Suppressor macrophage (primary cell): ENCODE measurements around the gene C12orf50.
"Not testable (repeated sequence)": the region's sequence is repeated elsewhere in the genome, so short reads cannot be mapped to it uniquely, and the experiment has no call there.

Experiments
- DNase-seq, 4 experiments: peaks; one replicate each; pipeline ENCODE4 v3.0.0-alpha.2; 2020 to 2022
- total RNA-seq, 17 experiments: gene quantifications; one replicate each; lab custom pipeline; 2026; ENCODE audit warnings: mixed read lengths in 6 of 17, inconsistent platforms in 3 of 17; lab: John Stamatoyannopoulos, UW

Gene C12orf50, protein sequence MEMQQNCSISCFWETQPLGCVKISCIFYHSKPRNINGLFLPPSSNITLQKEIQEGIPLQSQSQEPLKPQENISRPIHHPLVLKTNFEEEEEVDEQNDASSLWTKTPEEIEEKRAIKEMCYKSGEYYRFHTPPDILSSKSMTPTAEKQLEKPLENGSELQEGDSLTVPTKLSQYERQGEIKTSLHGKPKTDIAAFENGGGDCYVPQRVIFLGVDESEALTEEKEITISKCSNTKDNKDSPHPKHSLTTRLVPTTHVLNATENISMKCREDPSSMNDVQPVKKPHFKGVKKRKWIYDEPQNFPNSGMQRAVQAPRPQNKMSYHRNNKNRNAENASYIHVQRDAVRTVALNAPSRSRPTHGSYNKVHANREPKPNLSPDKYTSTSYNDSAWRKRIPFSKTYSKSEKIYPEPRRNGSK
- total RNA-seq, result 0 to 1.5 (median 0.04) reads per million in 17 experiments

DNA sequence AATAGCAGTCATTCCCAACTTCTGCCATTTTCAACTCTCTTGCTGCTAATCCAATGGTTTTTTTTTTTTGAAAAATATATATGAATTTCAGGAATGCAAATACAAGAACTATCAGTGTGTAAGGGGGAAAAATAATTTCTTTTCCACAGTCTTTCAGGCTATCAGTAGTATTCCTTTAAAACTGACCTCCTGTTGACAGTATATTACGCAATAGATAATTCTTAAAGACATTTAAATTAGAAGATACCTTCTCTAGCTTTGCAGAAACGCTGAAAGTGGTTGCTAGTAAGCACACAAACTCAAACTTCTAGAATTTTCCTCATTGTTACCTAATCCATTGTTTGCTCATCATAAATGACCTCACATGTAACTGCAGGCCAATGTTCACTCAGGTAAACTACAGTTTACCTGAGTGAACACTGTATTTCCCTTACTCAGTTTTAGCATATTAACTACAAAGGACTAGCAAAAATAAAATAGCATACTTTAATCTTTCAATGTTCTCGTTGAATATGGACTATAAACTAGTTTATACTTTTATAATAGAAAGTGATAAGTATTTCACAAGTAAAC, at the start of gene C12orf50:
C12orf50 (minus strand) TSS at position 309 of the 573 bp plus-strand sequence. CDS start 2,439 bp downstream, outside the sequence.
- DNase-seq, result no peak

DNA sequence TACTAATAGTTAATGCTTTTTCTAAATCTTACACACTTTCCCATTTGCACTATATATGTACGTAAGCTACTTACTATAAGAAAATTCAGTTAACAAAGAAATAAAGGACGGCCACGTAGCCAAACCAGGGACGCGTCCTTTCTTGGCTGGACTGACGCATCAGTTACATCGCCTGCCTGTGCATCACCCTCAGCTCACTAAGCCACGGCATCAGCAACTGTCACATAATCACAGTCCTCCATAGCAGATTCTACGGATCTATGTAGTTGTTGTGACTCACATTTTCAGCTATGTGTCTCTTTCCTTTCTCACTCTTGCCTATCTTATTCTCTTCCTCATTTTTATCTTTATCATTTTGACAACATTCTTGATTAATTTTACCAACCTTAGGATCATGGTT, 38.1 kb upstream of the C12orf50 start:
- DNase-seq, result no peak

DNA sequence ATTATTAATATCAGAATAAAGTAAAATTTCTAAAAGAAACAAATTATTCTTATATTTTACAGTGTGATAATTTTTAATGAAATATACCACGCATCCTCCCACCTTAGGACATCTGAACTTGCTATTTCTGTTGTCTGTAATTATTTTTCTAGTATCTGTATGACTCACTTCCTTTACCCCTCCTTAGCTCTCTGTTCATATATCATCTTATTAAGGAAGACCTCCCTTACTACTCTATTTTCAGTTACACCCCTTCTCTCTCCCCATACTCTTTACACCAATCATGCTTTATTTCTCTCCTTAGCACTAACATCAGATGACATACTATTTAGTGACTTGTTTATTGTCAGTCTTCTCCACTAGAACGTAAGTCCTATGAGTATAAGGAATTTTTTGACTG, 34.2 kb upstream of the C12orf50 start:
- no peak for DNase-seq

DNA sequence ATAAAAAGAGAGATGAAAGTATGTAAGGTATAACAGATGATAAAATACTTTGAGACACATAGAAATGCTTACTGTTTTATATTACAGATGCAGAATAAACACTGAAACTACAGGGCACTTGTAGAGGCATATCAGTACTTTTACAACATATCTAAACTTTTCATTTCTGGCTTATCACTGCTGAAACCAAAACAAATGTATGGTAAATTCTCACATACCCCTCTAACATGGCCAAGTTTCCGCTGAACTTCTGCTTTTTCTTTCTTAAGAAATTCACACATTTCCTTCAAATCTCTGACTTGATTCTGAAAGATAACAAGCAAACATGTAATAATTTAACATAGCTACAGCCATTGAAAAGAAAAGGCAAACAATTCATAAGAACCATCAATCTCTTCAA, 33.3 kb upstream of the C12orf50 start:
- DNase-seq, result peak in 1 of 4 experiments; percentile 10

DNA sequence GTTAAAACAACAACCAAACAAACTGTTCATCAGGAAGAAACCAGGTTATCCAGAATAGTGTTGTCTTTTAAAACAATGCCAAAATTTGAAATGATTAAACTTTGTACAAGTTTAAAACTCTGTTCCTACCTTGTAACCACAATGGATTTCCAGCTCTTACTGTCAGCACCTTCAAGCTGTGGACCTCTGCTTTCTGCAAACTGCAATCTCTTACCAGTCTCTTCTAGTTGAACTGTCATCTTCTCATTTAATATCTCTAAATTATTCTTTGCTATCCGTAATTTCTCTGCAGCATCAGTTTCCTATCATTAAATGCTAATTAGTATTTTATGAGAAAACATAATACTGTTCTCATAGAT, 29.5 kb upstream of the C12orf50 start:
- no peak for DNase-seq

DNA sequence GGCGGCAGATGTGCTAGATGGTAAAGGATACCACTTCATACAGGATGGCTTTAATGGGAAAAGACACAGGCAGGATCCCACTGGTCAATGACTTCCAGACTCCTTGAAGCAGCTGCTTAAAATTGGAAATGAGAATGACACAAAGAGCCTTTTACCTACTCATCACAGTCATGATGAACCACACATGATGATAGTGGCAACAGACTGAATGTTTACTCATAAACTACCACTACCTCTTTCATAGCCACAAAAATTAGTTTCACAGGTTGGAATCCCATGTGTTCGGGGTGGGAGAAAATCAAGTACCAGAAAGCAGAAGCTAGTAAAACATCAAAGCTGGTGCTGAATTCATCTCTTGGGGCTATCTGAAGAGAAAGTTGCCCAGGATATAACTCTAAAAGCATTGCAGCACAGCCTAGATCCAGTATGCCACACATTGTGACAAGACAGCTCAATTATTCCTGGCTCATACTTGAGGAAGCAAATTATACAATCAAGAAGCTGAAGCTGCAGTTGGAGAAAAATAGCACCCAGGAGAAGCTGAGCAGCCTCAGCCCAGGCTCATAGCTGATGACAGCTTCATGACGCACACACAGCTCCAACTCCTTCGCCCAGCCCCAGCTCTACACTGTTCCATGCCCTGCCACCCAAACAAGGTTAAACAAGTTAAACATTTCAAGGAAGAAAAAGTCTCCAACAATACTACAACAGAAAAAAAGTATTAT, 29.0 kb upstream of the C12orf50 start:
- DNase-seq, result no peak

DNA sequence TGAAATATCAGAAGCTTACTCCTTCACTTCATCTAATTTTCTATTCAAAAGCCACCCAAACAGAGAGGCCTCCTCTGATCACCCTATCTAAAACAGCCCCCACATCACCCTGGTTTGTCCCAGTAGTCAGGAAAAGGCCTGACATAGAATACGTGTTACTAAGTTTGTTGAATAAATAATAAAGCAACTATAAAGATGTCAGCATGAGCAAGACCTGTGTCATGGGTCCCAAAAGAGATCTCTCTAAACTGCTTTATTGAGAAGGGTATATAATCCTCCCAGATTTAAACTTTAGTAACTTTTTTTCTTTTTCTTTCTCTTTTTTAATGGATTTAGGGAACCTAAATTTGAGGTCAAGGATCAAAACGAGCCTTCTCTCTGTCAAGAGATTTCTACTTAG, 27.4 kb upstream of the C12orf50 start:
- DNase-seq, result no peak

DNA sequence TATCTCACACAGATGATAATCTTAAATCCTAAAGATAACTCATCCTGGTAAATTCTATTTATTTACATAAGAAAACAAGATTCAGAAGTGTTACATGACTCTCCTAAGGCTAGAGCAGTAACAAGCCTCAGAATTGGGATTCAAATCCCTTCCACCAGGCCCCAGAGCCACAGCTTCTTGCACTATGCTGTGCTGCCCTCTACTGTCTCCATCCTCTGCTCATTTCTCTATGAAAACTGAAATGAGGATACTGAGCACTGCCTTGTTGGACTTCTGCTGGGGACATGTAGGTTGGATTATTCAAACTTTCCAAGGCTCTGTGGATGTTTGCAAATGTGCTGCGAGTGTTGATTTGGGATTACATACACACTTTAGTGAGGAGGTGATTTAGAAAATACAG, 23.5 kb upstream of the C12orf50 start:
- peak in 3 of 4 experiments; percentile 2 to 21 (median 17) for DNase-seq

DNA sequence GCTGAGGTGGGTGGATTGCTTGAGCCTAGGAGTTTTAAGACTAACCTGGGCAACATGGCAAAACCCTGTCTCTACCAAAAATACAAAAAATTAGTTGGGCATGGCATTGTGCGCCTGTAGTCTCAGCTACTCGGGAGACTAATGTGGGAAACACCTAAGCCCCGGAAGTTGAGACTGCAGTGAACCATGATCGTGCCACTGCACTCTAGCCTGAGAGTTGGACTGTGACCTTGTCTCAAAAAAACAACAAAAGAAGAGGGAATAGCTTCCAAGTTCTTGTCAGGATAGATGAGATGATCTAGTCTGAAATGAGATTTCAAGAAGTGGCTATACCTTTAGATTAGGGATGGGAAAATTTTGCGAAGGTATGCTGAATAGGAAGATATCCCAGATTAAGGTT, 14.8 kb upstream of the C12orf50 start:
- no peak for DNase-seq

DNA sequence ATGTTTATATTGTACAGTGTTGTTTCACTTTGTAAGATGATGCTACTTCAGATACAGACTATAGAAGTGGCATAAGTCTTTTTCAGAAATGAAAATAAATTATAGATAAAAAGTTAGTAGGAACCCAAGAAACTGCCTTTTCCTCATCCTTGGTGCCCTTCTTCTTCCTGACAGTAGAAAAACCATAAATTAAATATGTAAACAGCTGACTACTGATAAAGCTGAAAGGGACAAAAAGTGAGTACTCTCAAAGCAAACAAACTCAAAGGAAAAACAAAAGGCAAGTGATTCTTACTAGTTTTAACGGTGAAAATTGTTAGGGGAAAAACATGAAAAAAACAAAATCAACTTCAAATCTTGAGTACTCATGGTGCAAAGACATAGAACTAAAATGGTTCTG, 8.6 kb upstream of the C12orf50 start:
- no peak for DNase-seq

DNA sequence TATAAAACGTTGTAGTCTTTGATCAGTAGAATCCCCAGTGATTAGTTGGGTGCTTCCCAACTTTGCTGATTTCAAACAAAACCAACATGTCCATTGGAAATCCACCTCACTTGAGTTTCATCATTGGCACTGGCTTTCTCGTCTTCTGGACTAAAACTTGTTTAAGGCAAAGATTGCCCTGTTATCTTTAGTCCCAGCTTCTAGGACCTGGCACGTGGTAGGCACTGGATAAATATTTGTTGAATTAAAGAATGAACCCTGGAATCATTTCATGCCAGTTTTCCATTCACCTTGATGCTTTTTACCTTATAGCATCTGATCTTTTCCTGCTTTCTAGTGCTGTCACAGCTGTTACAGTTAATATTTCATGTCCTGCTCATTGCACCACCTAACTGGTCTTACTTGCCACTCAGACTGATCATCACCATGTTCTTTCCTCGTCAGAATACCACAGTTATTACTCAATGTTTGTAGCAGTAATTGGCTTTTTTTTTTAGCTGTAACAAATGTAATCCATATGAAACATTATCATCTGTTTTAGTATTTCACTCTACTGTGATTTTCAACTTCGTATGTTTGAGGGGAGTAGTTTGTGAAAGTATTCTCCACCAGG, 7.3 kb upstream of the C12orf50 start:
- DNase-seq, result peak in 2 of 4 experiments; percentile 10 to 13

DNA sequence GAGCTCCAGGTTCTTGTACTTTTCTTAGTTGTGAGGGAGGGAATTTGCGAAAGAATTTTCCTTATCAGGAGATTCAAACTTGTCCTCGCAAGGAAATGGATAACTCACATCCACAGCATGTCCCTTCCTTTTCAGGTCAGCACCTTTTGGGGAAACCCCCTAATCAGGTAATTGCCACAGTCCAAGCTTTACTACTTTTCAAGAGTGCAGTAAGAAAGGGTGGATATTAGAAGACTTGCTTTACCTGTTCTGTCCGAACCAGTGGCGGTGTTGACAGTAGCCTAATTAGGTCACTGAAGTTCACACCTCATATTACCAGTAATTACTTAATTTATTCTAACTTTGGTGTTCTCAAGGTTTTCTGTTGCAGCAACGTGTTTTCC, 6.7 kb upstream of the C12orf50 start:
- no peak for DNase-seq

DNA sequence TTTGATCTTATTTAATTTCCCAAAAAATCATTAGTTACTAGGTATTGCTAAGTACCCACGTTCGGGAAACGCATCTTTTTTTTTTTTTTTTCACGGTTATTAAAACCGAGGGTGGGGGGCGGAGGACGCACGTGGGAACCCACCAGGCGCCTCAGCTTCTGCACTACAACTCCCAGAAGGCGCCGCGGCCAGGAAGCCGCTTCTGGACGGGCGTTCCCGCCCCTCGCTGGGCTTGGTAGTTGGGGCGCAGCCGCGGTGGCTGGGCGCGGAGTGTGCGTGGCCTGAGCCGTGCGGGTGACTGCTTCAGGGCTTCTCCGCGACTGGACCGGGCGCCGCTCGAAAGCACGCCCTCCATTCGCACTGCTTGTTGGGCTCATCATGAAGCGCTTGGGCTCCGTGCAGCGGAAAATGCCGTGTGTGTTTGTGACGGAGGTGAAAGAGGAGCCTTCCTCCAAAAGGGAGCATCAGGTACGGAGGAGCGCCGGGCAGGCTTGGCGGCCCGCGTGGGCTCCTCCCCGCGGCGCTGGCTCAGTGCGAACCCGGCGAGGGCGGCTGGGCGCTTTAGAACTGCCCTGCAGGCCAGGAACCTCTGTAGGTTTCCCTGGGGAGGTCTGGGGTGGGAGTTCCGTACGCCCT, 6.2 kb upstream of the C12orf50 start:
- DNase-seq, result peak; percentile 90 to 93 (median 92)

DNA sequence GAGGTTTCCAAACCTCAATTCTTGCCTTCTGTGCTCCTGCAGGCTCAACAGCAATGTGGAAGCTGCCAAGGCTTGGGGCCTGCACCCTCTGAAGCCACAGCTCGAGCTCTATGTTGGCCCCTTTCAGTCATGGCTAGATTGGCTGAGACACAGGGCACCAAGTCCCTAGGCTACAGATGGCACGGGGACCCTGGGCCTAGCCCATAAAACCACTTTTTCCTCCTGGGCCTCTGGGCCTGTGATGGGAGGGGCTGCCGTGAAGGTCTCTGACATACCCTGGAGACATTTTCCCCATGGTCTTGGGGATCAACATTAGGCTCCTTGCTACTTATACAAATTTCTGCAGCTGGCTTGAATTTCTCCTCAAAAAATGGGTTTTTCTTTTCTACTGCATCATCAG, 2.0 kb upstream of the C12orf50 start:
- DNase-seq, result not testable (repeated sequence)

DNA sequence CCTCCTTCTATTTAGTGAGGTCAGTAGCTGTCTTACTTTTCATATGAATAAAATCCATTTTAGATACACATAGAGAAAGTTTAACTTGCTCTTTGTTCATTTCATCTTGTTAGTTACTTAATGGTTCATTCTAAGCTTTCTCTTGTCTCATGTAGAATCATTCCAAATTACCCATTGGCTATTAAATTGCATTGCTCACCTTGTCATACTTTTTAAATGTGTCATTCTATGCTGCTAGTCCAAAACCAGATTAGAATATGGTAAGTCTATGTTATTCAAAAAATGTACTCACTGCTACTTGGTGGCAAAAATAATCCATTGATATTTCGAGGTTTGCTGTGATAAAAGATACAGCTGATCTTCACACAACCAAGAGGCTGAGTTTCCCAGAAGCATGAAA, 3.0 kb downstream of the C12orf50 start:
- DNase-seq, result no peak

DNA sequence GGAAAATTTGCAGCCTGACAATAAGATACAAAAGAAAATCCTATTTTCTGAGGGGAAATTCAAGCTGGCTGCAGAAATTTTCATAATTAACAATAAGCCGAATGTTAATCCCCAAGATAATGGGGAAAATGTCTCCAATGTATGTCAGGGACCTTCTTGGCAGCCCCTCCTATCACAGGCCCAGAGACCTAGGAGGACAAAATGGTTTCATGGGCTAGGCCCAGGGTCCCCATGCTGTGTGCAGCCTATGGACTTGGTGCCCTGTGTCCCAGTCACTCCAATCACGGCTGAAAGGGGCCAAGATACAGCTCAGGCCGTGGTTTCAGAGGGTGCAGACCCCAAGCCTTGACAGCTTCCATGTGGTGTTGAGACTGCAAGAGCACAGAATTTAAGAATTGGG, 11.2 kb downstream of the C12orf50 start:
- DNase-seq, result no peak

DNA sequence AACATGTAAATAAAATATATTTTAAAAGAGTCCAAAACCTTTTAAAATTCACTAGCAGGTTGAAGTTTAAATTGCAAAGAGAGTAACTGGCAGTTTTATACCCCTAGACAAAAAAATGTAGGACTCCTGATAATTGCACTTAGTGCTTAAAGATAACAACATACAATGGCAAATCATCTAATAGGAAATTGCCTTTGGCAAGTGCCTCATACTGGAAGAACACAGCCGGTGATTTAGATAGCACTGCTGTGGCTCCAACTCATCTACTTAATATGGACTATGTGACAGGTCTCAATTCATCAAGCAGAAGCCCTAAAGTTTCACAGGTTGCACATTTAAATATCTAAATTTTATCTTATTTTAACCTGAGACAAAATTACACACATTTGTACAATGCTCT, 13.4 kb downstream of the C12orf50 start:
- DNase-seq, result no peak

DNA sequence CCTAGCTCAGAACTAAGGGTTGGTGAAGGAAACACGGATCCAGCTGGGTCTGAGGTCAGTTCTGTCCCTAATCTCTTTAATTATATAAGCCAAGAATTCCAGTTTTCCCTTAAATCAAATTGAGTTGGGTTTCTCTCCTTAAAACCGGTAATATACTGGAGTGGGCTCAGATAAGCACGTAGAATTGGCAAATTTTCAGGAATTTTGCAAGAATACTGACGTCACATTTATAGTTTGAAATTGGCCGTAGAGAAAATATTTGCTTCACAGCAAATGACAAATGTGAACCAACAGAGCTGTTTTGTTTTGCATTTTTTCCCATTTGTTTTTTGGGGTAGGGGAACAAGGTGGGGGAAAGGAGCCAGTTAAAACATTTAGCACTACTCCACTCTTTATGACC, 17.4 kb downstream of the C12orf50 start:
- no peak for DNase-seq

DNA sequence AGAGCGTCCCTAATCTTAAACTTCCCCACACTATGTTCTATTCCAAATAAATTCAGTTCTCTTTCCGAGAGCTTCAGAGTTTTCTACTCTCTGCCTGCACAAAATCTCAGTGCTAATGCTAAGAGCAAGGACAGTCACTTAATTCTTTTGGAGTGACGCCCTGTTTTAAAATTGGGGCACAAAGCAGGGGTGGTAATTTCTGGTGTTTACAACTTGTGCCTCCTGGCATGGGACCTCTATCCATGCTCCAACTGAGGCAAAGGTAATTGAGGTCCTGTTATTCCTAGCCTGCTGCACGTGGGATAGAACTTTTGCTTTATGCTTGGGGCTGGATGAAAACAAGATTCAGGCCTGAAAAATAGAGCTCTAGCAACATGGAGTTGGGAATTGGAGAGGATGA, 22.9 kb downstream of the C12orf50 start:
- DNase-seq, result no peak

DNA sequence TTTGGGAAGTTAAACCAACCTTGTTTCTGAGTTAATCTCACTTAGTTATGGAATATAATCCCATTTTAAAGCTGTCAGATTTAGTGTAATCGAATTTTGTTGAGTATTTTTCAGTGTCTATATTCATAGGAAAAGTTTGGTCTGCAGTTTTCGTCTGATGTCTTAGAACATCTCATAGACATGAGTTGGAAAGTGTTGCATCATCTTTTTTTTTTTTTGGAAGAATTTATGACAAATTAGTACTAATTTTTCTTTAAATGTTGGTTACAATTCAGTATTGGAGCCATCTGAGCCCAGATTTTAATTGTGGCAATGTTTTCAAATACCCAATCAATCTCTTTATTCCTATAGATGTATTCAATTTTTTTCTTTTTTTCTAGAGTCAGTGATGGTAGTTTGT, 27.9 kb downstream of the C12orf50 start:
- no peak for DNase-seq

DNA sequence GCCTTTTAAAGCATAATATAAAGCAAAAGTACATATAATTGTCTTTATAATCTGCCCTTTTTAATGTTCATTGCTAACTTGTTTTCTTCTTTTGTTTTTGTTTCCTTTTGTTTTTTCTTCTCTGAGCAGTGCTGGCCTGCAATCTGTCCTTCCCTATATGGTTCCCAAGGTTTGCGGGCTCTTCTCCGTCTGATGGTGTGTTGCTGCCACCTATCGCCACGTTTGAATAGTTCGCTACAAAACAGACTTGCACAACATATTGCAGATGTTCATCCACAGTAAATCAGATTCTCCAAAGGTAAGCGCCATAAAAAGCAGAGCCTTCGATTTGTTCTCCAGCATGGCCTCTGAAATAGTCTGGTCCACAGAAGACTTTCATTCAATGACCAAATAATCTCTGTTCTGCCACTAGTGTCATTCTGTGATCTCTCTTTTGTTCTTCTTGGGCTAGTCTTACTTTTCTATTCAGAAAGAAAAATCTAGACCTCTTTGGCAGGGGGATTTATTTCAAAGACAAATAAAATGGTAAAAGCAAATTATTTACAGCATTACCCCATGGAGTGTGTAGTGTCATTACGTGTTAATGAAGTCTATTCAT, 33.5 kb downstream of the C12orf50 start:
- peak; percentile 63 to 72 (median 68) for DNase-seq

DNA sequence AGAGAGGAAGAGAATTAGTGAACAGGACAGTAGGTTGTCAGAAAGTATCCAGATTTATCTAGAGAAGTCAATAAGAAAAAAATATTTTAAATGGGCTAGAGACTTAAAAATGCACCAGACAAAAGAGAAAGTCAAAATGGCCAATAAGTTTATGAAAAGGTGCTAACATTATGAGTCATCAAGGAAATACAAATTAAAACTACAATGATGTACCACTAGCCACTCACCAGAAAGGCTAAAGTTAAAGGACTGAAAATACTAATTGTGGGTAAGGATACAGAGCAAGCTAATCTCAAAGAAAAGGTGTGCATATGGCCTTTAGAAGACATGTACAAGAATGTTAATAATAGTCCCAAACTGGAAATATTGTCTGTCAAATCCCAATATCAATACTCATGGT, 37.7 kb downstream of the C12orf50 start:
- DNase-seq, result no peak
